Measurements from ENCODE around the gene C4orf33. TPM values are rescaled to one million over a fixed set of nuclear protein-coding genes. Genes with fewer than 3 reads are reported as not detected.

C4orf33 gene
- polyA plus RNA-seq, 1 donor (not counting 4 experiments of a cell fraction or from before 2014, with no cell fraction given), result 25.7 TPM

- no peaks in the 10 kb centered on the region for H3K9me3 ChIP-seq (ENCODE audit: control insufficient read depth, low read depth, low read length)
- no peak overlapping the region for H3K27ac ChIP-seq (ENCODE audit: control insufficient read depth, insufficient read depth, low read length)
- no peaks in the 10 kb centered on the region for H3K36me3 ChIP-seq (ENCODE audit: control insufficient read depth in 2 of 2, extremely low read depth in 1 of 2, insufficient read depth in 2 of 2, low read length in 2 of 2)
- no peaks in the 10 kb centered on the region for H3K79me2 ChIP-seq (ENCODE audit: control insufficient read depth, insufficient read depth, low read length)
- H3K4me2 ChIP-seq (ENCODE audit: control insufficient read depth, extremely low read depth, insufficient read depth, low read depth, low read length), result no peak overlapping the region
- FAIRE-seq, result no peak
- H3K9ac ChIP-seq (ENCODE audit: control insufficient read depth, extremely low read depth, insufficient read depth, low read length), result no peak overlapping the region
- no peak overlapping the region for H3K4me3 ChIP-seq (ENCODE audit: control insufficient read depth in 2 of 3, extremely low read depth in 1 of 3, insufficient read depth in 2 of 3, low read depth in 1 of 3, low read length in 3 of 3)
- no peaks in the 10 kb centered on the region for H3K9me1 ChIP-seq (ENCODE audit: control insufficient read depth, extremely low read depth, insufficient read depth, low read length)
- H4K20me1 ChIP-seq (ENCODE audit: control insufficient read depth, extremely low read depth, insufficient read depth, low read length), result no peaks in the 10 kb centered on the region
- no peak for TF ChIP-seq EZH2 (IDR thresholded peaks at IDR 0.05; ENCODE audit: low read length)
- TF ChIP-seq, protein P1, sequence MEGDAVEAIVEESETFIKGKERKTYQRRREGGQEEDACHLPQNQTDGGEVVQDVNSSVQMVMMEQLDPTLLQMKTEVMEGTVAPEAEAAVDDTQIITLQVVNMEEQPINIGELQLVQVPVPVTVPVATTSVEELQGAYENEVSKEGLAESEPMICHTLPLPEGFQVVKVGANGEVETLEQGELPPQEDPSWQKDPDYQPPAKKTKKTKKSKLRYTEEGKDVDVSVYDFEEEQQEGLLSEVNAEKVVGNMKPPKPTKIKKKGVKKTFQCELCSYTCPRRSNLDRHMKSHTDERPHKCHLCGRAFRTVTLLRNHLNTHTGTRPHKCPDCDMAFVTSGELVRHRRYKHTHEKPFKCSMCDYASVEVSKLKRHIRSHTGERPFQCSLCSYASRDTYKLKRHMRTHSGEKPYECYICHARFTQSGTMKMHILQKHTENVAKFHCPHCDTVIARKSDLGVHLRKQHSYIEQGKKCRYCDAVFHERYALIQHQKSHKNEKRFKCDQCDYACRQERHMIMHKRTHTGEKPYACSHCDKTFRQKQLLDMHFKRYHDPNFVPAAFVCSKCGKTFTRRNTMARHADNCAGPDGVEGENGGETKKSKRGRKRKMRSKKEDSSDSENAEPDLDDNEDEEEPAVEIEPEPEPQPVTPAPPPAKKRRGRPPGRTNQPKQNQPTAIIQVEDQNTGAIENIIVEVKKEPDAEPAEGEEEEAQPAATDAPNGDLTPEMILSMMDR (optimal IDR thresholded peaks at IDR 0.05 in 1 of 3, IDR thresholded peaks at IDR 0.05 in 1 of 3, conservative IDR thresholded peaks at IDR 0.05 in 1 of 3; ENCODE audit: extremely low read depth in 1 of 3, insufficient read depth in 2 of 3, low read length in 3 of 3), result no peak
- DNase-seq (ENCODE audit: low read depth, low spot score), result no peak
- no peaks in the 10 kb centered on the region for H3K27me3 ChIP-seq (ENCODE audit: control insufficient read depth, extremely low read depth, insufficient read depth, low read length)
- dilution Hi-C loops (cut with MboI; ENCODE audit: extremely low pct_ligation_motif_present, low sequenced_read_pairs), result no loop called here
- no peaks in the 10 kb centered on the region for H3K4me1 ChIP-seq (ENCODE audit: control insufficient read depth, extremely low read depth, insufficient read depth, low read length)
- H2AFZ ChIP-seq (ENCODE audit: control insufficient read depth, low read length), result no peak overlapping the region
These were observed 54.0 kb downstream of the C4orf33 start for GRCh38 chr4:129149906-129150305.

- FAIRE-seq (no peak), DNase-seq (ENCODE audit: low read depth, low spot score) (no peak)
- no peaks in the 10 kb centered on the region for H3K9me3 ChIP-seq (ENCODE audit: control insufficient read depth, low read depth, low read length)
- H3K36me3 ChIP-seq (ENCODE audit: control insufficient read depth in 2 of 2, extremely low read depth in 1 of 2, insufficient read depth in 2 of 2, low read length in 2 of 2), result no peaks in the 10 kb centered on the region
- H3K27me3 ChIP-seq (ENCODE audit: control insufficient read depth, extremely low read depth, insufficient read depth, low read length), result no peaks in the 10 kb centered on the region
- dilution Hi-C loops (cut with MboI; ENCODE audit: extremely low pct_ligation_motif_present, low sequenced_read_pairs), result no loop called here
- H3K4me3 ChIP-seq (ENCODE audit: control insufficient read depth in 2 of 3, extremely low read depth in 1 of 3, insufficient read depth in 2 of 3, low read depth in 1 of 3, low read length in 3 of 3), result no peak overlapping the region
- no peaks in the 10 kb centered on the region for H3K4me1 ChIP-seq (ENCODE audit: control insufficient read depth, extremely low read depth, insufficient read depth, low read length)
- H3K9me1 ChIP-seq (ENCODE audit: control insufficient read depth, extremely low read depth, insufficient read depth, low read length), result no peaks in the 10 kb centered on the region
- H3K79me2 ChIP-seq (ENCODE audit: control insufficient read depth, insufficient read depth, low read length), result no peaks in the 10 kb centered on the region
- H3K4me2 ChIP-seq (ENCODE audit: control insufficient read depth, extremely low read depth, insufficient read depth, low read depth, low read length), result no peak overlapping the region
- TF ChIP-seq, protein P1 (optimal IDR thresholded peaks at IDR 0.05 in 1 of 3, IDR thresholded peaks at IDR 0.05 in 1 of 3, conservative IDR thresholded peaks at IDR 0.05 in 1 of 3; ENCODE audit: extremely low read depth in 1 of 3, insufficient read depth in 2 of 3, low read length in 3 of 3), result no peak
- TF ChIP-seq EZH2 (IDR thresholded peaks at IDR 0.05; ENCODE audit: low read length), result no peak
- H2AFZ ChIP-seq (ENCODE audit: control insufficient read depth, low read length), result no peak overlapping the region
- no peak overlapping the region for H3K27ac ChIP-seq (ENCODE audit: control insufficient read depth, insufficient read depth, low read length)
- H4K20me1 ChIP-seq (ENCODE audit: control insufficient read depth, extremely low read depth, insufficient read depth, low read length), result no peaks in the 10 kb centered on the region
- no peak overlapping the region for H3K9ac ChIP-seq (ENCODE audit: control insufficient read depth, extremely low read depth, insufficient read depth, low read length)
These were observed 56.4 kb downstream of the C4orf33 start for GRCh38 chr4:129152350-129152749.

Data from keratinocyte (primary cell).